Measurements from ENCODE around the gene CD68. TPM values are rescaled to one million over a fixed set of nuclear protein-coding genes. Genes with fewer than 3 reads are reported as not detected.

The CD68 gene
- total RNA-seq, 1 experiment from 2014 or later: 51.6 TPM

DNA sequence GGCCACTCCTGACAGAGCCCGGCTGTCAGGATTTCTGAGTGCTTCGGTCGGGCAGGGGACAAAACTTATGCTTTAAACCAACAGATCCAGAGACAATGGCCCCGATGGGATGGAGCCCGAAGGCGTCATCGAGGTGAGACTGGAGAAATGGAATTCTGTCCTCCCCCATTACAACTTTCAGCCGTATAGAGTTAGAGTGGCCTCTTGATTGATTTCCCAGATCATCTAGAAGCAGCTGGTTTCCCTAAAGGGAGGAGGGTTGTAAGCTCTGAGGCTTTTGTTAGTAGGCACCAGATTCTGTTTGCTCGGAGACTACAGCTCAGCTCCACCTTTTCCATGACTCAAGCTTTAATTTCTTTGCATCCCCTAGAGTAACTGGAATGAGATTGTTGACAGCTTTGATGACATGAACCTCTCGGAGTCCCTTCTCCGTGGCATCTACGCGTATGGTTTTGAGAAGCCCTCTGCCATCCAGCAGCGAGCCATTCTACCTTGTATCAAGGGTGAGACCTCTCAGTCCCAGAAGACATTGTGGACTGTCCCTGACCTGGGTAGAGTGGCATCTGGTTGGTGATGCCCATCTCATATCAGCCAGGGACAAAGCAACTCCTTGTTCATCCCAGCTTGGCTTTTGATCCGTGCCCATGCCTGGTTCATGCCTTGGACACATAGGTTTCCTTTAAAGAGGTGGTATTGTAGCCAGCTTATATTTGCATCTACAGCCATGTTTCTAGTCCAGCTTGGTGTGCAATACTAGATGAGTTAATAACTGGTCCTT lies 5.1 kb upstream of the CD68 start:
- Histone ChIP-seq H3K27ac (ENCODE audit: low read length) (peak overlapping the region; percentile 90), H3K36me3 (ENCODE audit: control insufficient read depth, insufficient read depth, low read length) (peaks cover 29% of the 10 kb centered on the region), H3K9me3 (ENCODE audit: control insufficient read depth, insufficient read depth, low read depth, low read length) (no peaks in the 10 kb centered on the region), H3K4me3 (ENCODE audit: low read depth in 2 of 2, low read length in 2 of 2) (peak overlapping the region; percentile 85 to 89), H3K27me3 (ENCODE audit: control insufficient read depth, insufficient read depth, low read length) (no peaks in the 10 kb centered on the region), H3K4me1 (ENCODE audit: control insufficient read depth, insufficient read depth, low read length) (peaks cover 50% of the 10 kb centered on the region)
- TF ChIP-seq TCF7L2 (IDR thresholded peaks at IDR 0.05; ENCODE audit: low read depth, low read length): no peak
- TF ChIP-seq SIN3A (IDR thresholded peaks at IDR 0.05; ENCODE audit: borderline replicate concordance, insufficient read depth, low read depth, low read length): no peak
- TF ChIP-seq, protein P1, sequence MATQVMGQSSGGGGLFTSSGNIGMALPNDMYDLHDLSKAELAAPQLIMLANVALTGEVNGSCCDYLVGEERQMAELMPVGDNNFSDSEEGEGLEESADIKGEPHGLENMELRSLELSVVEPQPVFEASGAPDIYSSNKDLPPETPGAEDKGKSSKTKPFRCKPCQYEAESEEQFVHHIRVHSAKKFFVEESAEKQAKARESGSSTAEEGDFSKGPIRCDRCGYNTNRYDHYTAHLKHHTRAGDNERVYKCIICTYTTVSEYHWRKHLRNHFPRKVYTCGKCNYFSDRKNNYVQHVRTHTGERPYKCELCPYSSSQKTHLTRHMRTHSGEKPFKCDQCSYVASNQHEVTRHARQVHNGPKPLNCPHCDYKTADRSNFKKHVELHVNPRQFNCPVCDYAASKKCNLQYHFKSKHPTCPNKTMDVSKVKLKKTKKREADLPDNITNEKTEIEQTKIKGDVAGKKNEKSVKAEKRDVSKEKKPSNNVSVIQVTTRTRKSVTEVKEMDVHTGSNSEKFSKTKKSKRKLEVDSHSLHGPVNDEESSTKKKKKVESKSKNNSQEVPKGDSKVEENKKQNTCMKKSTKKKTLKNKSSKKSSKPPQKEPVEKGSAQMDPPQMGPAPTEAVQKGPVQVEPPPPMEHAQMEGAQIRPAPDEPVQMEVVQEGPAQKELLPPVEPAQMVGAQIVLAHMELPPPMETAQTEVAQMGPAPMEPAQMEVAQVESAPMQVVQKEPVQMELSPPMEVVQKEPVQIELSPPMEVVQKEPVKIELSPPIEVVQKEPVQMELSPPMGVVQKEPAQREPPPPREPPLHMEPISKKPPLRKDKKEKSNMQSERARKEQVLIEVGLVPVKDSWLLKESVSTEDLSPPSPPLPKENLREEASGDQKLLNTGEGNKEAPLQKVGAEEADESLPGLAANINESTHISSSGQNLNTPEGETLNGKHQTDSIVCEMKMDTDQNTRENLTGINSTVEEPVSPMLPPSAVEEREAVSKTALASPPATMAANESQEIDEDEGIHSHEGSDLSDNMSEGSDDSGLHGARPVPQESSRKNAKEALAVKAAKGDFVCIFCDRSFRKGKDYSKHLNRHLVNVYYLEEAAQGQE (IDR thresholded peaks at IDR 0.05; ENCODE audit: insufficient read depth in 1 of 2, low read depth in 2 of 2, low read length in 1 of 2): no peak
- no peak for TF ChIP-seq CTCF (IDR thresholded peaks at IDR 0.05)
- no peak for TF ChIP-seq POLR2AphosphoS5 (IDR thresholded peaks at IDR 0.05; ENCODE audit: low read depth, low read length)
- CTCF ChIA-PET: interaction anchor here (0.7 kb wide), 1 partner anchor 113 kb away, joined by 5 read pairs; no protein-coding TSS in a partner anchor
- no peak for DNase-seq (ENCODE audit: low read depth, low spot score)
- intact Hi-C loops (cut with micrococcal nuclease; ENCODE audit: unreplicated experiment): no loop called here
- no TSS peak for BruUV-seq (replicated peaks)
- no peak for ATAC-seq
- POLR2A ChIA-PET: interaction anchor here (0.5 to 0.6 kb wide), 2 partner anchors 229 to 673 kb away, joined by 4 to 5 read pairs; partner anchors contain the start of gene CTC1
- in situ Hi-C loops (cut with HindIII; ENCODE audit: low pct_unique_long_range_greater_than_20kb, low sequenced_read_pairs): no loop called here

DNA sequence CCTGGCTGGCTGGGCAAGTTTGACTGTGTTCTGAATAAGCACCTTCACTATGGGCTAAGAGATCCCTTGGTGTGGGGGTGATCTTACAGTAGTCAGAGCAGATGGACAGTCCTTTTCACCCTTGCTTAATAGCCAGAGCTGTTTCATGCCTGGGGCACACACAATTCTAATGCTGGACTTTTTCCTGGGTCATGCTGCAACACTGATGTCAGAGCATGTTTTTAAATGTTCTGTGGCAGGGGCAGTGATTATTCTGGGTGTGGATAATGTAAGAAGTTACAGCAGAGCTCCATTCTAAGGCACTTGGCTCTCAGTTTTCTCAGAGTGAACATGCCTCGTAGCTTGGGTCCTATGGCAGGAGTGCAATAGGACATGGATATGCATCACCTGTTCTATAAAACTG lies 4.0 kb upstream of the CD68 start:
- intact Hi-C loops (cut with micrococcal nuclease; ENCODE audit: unreplicated experiment): no loop called here
- peak overlapping the region; percentile 85 to 89 for H3K4me3 ChIP-seq (ENCODE audit: low read depth in 2 of 2, low read length in 2 of 2)

More for the DNA sequence above, 4.0 kb upstream of the CD68 start:
- Histone ChIP-seq H3K27me3 (ENCODE audit: control insufficient read depth, insufficient read depth, low read length) (no peaks in the 10 kb centered on the region), H3K36me3 (ENCODE audit: control insufficient read depth, insufficient read depth, low read length) (peaks cover 29% of the 10 kb centered on the region), H3K9me3 (ENCODE audit: control insufficient read depth, insufficient read depth, low read depth, low read length) (no peaks in the 10 kb centered on the region), H3K4me1 (ENCODE audit: control insufficient read depth, insufficient read depth, low read length) (peaks cover 61% of the 10 kb centered on the region), H3K27ac (ENCODE audit: low read length) (peak overlapping the region; percentile 90; the same call in 1 of the 2 replicates)
- ChIA-PET CTCF (no interaction called here), POLR2A (no interaction called here)
- TF ChIP-seq POLR2AphosphoS5 (IDR thresholded peaks at IDR 0.05; ENCODE audit: low read depth, low read length): no peak
- no peak for TF ChIP-seq SIN3A (IDR thresholded peaks at IDR 0.05; ENCODE audit: borderline replicate concordance, insufficient read depth, low read depth, low read length)
- no peak for TF ChIP-seq TCF7L2 (IDR thresholded peaks at IDR 0.05; ENCODE audit: low read depth, low read length)
- no peak for TF ChIP-seq CTCF (IDR thresholded peaks at IDR 0.05)
- TF ChIP-seq, protein P1 (IDR thresholded peaks at IDR 0.05; ENCODE audit: insufficient read depth in 1 of 2, low read depth in 2 of 2, low read length in 1 of 2): no peak
- DNase-seq (ENCODE audit: low read depth, low spot score) (no peak), ATAC-seq (no peak)
- in situ Hi-C loops (cut with HindIII; ENCODE audit: low pct_unique_long_range_greater_than_20kb, low sequenced_read_pairs): no loop called here
- BruUV-seq (replicated peaks): no TSS peak

All from Panc1 (cell line).